Fibroblast of skin of scalp (primary cell): ENCODE results near the gene POLG. TPM values are rescaled to one million over a fixed set of nuclear protein-coding genes. Genes with fewer than 3 reads are reported as not detected.

Source experiments
- DNase-seq: peaks from one replicate; pipeline ENCODE4 v3.0.0-alpha.2; 2013
- polyA plus RNA-seq, 2 experiments: library from polyadenylated mRNA; unstranded; fragments of 120-200 nt; gene quantifications; one replicate each; pipeline ENCODE4 v1.2.1, GENCODE V29; 2013; ENCODE audit not compliant: insufficient read length in 2 of 2

POLG gene
- polyA plus RNA-seq (2013, experiment 1 of 2; ENCODE audit: insufficient read length) = 42.0 TPM
- polyA plus RNA-seq (2013, experiment 2 of 2; ENCODE audit: insufficient read length) = 40.5 TPM

GRCh38 chr15:89334510-89335297 is at the start of gene POLG:
Gene POLG (minus strand): TSS chr15:89334824. CDS start chr15:89333754, 1,070 bp downstream.
- DNase-seq = peak; percentile 100

GRCh38 chr15:89384176-89384604 is 49.6 kb upstream of the POLG start:
- no peak for DNase-seq

GRCh38 chr15:89383365-89384175 is 48.9 kb upstream of the POLG start:
- DNase-seq = peak; percentile 29

- DNase-seq = no peak
Observed at GRCh38 chr15:89381888-89382686, 47.5 kb upstream of the POLG start.

- DNase-seq = no peak
Observed at GRCh38 chr15:89381331-89381730, 46.7 kb upstream of the POLG start.

- no peak for DNase-seq
Observed at GRCh38 chr15:89379818-89380217, 45.2 kb upstream of the POLG start.

GRCh38 chr15:89379251-89379695 is 44.6 kb upstream of the POLG start:
- no peak for DNase-seq

GRCh38 chr15:89378296-89379151 is 43.9 kb upstream of the POLG start:
- DNase-seq = no peak

- DNase-seq = no peak
Observed at GRCh38 chr15:89377842-89378295, 43.2 kb upstream of the POLG start.

GRCh38 chr15:89377024-89377841 is 42.6 kb upstream of the POLG start:
- no peak for DNase-seq

GRCh38 chr15:89376388-89376787 is 41.8 kb upstream of the POLG start:
- DNase-seq = no peak

- DNase-seq = no peak
Observed at GRCh38 chr15:89375093-89376005, 40.7 kb upstream of the POLG start.

- DNase-seq = no peak
Observed at GRCh38 chr15:89374086-89374981, 39.7 kb upstream of the POLG start.

GRCh38 chr15:89372069-89372935 is 37.7 kb upstream of the POLG start:
- no peak for DNase-seq

GRCh38 chr15:89371228-89372044 is 36.8 kb upstream of the POLG start:
- DNase-seq = no peak

GRCh38 chr15:89370978-89371227 is 36.3 kb upstream of the POLG start:
- no peak for DNase-seq
